Activated naive CD8-positive, alpha-beta T cell (primary cell): ENCODE results near the gene ENOX1.

Experiments
- H3K27ac Mint-ChIP-seq: one replicate; pipeline ENCODE4 v1.8.0; 2021; ENCODE audit warnings: mixed read lengths
- H3K27me3 Mint-ChIP-seq: one replicate; pipeline ENCODE4 v1.8.0; 2021; ENCODE audit warnings: mixed read lengths
- H3K36me3 Mint-ChIP-seq: one replicate; pipeline ENCODE4 v1.8.0; 2021; ENCODE audit warnings: mixed read lengths
- H3K4me1 Mint-ChIP-seq: one replicate; pipeline ENCODE4 v1.8.0; 2021; ENCODE audit warnings: low read depth, mixed read lengths
- H3K4me3 Mint-ChIP-seq: one replicate; pipeline ENCODE4 v1.8.0; 2021; ENCODE audit warnings: mild to moderate bottlenecking, mixed read lengths
- H3K9me3 Mint-ChIP-seq: one replicate; pipeline ENCODE4 v1.8.0; 2021; ENCODE audit warnings: low read depth, mixed read lengths

The ENOX1 gene

DNA sequence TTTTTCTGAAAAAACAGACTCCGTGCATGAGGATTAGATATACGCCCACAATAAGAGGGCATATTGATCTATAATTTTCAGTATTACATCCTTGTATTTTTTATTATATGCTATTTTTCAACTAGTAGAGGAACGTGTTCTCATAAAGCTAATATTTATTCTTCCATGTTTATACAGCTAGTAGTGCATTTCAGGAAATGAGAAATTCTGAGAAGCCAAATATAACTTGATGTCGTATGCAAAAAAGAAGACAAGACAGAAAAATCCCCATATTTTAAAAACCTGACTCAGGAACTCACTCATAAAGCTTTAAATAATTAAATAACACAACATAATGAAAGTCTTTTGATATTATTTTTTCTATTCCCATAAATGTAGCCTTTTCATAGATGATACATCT is 308.6 kb downstream of the ENOX1 start:
- no peaks in the 10 kb centered on the region for H3K36me3 Mint-ChIP-seq
- H3K4me3 Mint-ChIP-seq = no peak overlapping the region
- H3K27me3 Mint-ChIP-seq = peaks cover 2% of the 10 kb centered on the region
- no peaks in the 10 kb centered on the region for H3K9me3 Mint-ChIP-seq
- H3K27ac Mint-ChIP-seq = no peak overlapping the region
- no peaks in the 10 kb centered on the region for H3K4me1 Mint-ChIP-seq

DNA sequence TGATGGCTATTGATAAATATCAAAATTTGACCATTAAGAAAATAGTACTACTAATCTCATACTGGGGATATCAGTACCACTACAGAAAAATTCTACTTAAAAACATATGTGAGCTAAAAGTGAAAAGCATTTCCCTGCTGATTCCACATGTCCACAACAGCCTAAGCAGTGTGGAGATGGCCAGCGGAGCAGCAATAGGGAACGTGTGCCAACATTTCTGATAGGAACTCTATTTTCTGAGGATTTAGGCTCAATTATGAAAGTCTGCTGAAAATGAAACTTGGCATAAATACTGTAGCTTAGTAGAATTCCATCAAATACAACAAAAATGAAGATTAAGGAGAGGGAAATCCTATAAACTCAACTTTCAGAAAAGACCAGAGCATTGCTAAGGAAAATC is 311.6 kb downstream of the ENOX1 start:
- H3K27ac Mint-ChIP-seq = no peak overlapping the region
- no peaks in the 10 kb centered on the region for H3K36me3 Mint-ChIP-seq
- H3K9me3 Mint-ChIP-seq = no peaks in the 10 kb centered on the region
- no peak overlapping the region for H3K4me3 Mint-ChIP-seq
- peaks cover 5% of the 10 kb centered on the region for H3K27me3 Mint-ChIP-seq
- no peaks in the 10 kb centered on the region for H3K4me1 Mint-ChIP-seq

DNA sequence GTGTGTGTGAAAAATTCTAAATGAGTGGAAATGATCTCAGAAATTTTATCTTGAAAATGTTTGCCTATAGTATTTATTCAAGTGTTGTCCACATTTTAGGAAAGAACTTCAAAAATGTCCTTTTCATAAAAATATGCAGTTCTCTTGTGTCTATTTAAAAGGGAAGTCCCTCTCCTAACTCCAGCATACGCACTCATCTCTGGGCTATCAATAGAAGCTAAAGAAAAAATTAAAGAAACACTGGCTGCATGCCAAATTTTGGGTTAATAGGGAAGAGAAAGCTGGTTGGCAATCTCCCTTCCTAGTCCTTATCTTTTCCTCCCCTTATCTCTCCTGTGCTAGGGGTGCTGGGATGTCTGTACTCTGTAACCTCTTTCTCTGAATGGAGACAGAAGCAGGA is 313.3 kb downstream of the ENOX1 start:
- H3K4me1 Mint-ChIP-seq = no peaks in the 10 kb centered on the region
- no peaks in the 10 kb centered on the region for H3K9me3 Mint-ChIP-seq
- H3K27me3 Mint-ChIP-seq = peaks cover 3% of the 10 kb centered on the region
- H3K36me3 Mint-ChIP-seq = no peaks in the 10 kb centered on the region
- no peak overlapping the region for H3K4me3 Mint-ChIP-seq
- no peak overlapping the region for H3K27ac Mint-ChIP-seq

DNA sequence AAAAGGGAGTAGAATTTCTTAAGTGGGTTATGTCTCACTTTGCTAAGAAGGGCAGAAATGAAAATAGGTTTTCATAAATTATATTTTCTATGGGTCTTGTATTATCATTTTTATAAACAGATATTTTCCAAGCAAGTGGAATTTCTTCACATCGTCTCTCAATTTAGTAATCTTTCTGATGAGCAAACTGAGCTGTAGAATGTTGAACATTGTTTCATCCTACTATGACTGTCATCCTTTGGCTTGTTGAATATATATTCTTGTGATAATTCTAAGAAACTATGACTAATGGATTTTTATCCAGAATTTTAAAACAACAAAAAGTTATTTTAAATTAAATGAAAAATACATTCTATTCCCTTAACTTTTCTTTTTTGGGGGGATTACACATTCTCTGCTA is 313.8 kb downstream of the ENOX1 start:
- peaks cover 3% of the 10 kb centered on the region for H3K27me3 Mint-ChIP-seq

DNA sequence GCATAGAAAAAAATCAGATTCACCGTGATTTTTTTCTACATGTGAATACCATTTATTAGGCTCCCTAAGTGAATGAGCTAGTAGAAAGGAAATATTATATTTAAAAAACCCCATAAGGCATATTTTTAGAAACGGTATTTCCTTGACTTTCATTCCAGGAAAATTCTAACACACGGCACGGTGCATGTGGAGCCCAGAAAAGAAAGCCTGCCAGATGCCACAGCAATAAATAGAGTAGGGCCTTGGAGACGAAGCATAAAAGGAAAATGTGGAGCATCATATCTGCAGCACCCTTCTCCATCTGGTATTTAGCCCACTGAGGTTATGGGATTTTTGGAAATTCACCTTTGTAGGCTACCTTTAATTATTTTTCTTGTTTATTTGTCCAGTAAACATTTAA is 314.4 kb downstream of the ENOX1 start:
- Mint-ChIP-seq H3K27me3 (peaks cover 3% of the 10 kb centered on the region), H3K27ac (no peak overlapping the region), H3K4me3 (no peak overlapping the region), H3K36me3 (no peaks in the 10 kb centered on the region), H3K9me3 (no peaks in the 10 kb centered on the region), H3K4me1 (no peaks in the 10 kb centered on the region)

More for the DNA sequence above, 313.8 kb downstream of the ENOX1 start:
- Mint-ChIP-seq H3K36me3 (no peaks in the 10 kb centered on the region), H3K4me3 (no peak overlapping the region), H3K9me3 (no peaks in the 10 kb centered on the region), H3K4me1 (no peaks in the 10 kb centered on the region), H3K27ac (no peak overlapping the region)

DNA sequence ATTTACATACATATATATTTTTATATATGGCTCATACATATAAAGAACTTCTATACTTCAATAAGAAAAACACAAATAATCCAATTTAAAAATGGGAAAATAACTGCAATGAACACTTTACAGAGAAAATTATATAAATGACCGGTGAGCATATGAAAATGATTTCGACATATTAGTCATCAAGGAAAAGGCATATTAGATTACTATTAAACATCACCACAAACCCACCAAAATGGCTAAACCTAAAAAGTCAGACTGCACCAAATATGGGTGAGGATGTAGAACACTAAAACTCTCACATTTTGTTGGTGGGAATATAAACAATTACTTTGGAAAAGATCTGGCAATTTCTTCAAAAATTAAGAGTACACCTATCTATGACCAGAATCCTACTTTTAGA is 316.2 kb downstream of the ENOX1 start:
- H3K27ac Mint-ChIP-seq = no peak overlapping the region

DNA sequence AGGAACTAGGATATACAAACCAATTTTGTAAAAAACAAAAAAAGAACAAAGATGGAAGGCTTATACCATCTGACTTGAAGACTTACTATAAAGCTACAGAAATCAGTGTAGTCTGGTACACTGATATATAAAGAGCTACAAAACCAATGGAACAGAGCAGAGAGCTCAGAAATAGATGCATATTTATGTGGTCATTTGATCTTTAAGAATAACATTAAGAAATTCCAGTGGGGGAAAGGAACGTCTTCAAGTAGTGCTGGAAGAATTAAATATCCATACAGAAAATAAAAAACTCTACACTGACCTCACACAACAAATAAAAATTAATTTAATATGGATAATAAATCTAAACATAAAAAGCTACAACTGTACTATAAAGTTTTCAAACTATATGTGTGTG is 317.0 kb downstream of the ENOX1 start:
- no peak overlapping the region for H3K27ac Mint-ChIP-seq
- H3K27me3 Mint-ChIP-seq = peaks cover 3% of the 10 kb centered on the region
- no peak overlapping the region for H3K4me3 Mint-ChIP-seq
- no peaks in the 10 kb centered on the region for H3K4me1 Mint-ChIP-seq
- H3K9me3 Mint-ChIP-seq = no peaks in the 10 kb centered on the region
- no peaks in the 10 kb centered on the region for H3K36me3 Mint-ChIP-seq

More for the DNA sequence above, 316.2 kb downstream of the ENOX1 start:
- no peaks in the 10 kb centered on the region for H3K36me3 Mint-ChIP-seq
- H3K27me3 Mint-ChIP-seq = peaks cover 3% of the 10 kb centered on the region
- H3K9me3 Mint-ChIP-seq = no peaks in the 10 kb centered on the region
- no peak overlapping the region for H3K4me3 Mint-ChIP-seq
- H3K4me1 Mint-ChIP-seq = no peaks in the 10 kb centered on the region

DNA sequence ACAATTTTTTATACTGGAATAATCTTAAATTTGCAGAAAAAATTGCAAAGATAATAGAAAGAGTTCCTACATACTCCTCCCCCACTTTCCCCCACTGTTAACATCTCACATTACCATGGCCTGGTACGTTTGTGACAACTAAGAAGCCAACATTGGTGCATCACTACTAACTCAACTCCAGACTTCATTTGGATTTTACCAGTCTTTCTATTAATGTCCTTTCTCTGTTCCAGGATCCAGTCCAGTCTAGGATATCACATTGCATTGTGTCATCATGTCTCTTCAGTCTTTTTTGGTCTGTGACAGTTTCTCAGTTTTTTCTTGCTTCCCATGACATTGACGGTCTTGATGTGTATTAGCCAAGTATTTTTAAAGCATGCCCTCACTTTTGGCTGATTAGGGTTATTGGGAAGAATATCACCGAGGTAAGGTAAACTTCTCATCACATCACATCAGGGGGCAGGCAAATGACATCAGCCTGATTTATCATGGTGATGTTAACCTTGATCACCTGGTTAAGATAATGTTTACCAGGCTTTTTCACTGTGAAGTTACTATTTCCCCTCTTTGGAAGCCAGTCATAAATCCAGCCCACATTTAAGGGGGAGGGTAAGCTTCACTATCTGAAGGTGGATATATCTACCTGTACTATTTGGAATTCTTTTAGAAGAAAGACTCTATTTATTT is 322.1 kb downstream of the ENOX1 start:
- Mint-ChIP-seq H3K4me3 (no peak overlapping the region), H3K4me1 (no peaks in the 10 kb centered on the region), H3K27me3 (no peaks in the 10 kb centered on the region), H3K36me3 (no peaks in the 10 kb centered on the region), H3K27ac (no peak overlapping the region), H3K9me3 (no peaks in the 10 kb centered on the region)

DNA sequence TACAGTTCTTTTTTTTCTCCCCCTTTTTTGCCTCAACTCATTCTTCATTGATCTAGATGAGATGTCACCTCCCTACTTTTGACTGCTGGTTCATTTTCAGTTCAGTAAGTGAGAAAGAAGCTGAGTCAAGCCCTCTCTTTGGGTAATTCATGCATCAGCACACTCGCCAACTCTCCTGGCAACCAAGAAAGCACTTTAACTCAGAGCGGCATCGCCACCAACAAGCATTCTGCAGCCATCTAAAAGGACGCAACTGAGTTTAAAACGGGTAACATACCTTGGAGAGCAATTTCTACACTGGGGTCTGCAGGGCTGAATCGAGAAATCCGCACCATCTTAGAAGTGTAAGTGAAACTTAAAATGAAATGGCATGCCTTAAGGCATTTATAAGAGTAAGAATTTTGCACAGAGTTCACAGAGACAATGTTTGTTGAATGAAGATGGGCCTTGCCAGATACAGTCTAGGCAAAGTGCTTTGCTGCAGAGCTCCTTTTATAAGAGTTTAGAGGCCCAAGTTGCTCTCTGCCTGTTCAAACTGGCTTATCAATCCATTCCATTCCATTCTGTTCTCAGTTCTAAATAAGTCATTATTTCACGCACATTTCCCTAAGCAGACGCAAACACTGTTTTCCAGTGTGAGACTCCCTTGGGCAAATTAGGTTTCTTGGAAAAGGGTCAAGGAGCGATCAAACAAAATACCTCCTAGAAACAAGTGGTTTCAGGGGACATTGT is 338.0 kb downstream of the ENOX1 start:
- Mint-ChIP-seq H3K4me3 (no peak overlapping the region), H3K4me1 (no peaks in the 10 kb centered on the region), H3K36me3 (no peaks in the 10 kb centered on the region), H3K27me3 (peaks cover 3% of the 10 kb centered on the region), H3K9me3 (no peaks in the 10 kb centered on the region), H3K27ac (no peak overlapping the region)

DNA sequence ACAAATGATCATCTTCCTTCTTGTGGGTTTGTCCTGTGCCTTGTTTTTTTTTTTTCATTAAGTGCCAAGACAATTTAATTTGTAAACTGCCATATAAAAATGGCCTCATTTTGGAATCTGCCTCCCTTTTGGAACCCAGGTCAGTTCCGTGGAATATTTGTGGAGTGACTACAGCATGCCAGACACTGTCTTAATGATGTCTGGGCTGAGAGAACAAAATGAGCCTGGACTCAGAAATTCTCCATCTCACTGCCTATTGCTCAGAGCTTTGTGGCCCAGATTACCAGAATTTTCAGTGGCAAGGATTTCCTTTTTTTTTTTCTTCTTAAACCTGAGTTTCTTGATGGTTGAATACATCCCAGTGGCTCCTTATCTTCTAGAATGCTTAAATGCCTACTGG is 340.6 kb downstream of the ENOX1 start:
- Mint-ChIP-seq H3K4me3 (no peak overlapping the region), H3K4me1 (no peaks in the 10 kb centered on the region), H3K27me3 (peaks cover 3% of the 10 kb centered on the region), H3K9me3 (no peaks in the 10 kb centered on the region), H3K36me3 (no peaks in the 10 kb centered on the region), H3K27ac (no peak overlapping the region)

DNA sequence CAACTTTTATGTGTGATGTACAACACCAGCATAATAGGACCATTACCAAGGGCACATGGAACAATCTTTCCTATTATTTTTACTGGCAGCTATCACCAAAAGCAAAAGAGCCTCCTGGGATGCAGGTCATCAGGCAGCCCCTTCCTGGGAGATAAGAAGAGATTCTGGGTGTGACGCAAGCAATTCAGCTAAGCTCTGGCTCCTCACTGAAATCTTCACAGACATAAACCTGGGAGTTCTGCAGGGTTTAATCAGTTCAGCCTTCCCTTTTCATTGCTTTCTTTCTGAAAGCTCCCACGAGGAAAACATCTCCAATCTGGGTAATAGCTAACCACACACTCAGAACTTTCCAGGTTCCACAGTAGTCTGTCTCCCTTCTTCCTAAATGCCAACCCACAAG is 341.1 kb downstream of the ENOX1 start:
- Mint-ChIP-seq H3K27me3 (peaks cover 3% of the 10 kb centered on the region), H3K4me3 (no peak overlapping the region), H3K4me1 (no peaks in the 10 kb centered on the region), H3K27ac (no peak overlapping the region), H3K36me3 (no peaks in the 10 kb centered on the region), H3K9me3 (no peaks in the 10 kb centered on the region)

DNA sequence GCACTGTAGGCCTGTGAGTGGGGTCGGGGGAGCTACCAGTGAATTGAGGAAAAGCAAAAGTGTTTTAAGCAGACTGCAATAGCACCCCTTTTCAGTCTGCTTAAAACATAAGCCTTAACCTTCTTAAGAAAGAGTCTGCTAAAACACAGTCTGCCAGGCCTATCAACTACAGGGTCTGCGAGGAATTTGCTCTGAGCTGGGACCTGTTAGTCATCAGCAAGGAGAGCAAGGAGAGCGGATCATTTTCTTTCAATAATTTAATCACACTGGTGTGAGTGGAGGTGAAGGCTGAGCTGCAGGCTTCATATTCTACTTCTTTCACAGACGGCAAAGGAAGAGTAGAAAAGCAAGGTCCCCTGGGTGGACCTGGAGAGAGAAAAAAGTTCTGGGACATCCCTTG is 342.7 kb downstream of the ENOX1 start:
- Mint-ChIP-seq H3K27ac (no peak overlapping the region), H3K4me3 (no peak overlapping the region), H3K9me3 (no peaks in the 10 kb centered on the region), H3K4me1 (no peaks in the 10 kb centered on the region), H3K27me3 (peaks cover 3% of the 10 kb centered on the region), H3K36me3 (no peaks in the 10 kb centered on the region)

DNA sequence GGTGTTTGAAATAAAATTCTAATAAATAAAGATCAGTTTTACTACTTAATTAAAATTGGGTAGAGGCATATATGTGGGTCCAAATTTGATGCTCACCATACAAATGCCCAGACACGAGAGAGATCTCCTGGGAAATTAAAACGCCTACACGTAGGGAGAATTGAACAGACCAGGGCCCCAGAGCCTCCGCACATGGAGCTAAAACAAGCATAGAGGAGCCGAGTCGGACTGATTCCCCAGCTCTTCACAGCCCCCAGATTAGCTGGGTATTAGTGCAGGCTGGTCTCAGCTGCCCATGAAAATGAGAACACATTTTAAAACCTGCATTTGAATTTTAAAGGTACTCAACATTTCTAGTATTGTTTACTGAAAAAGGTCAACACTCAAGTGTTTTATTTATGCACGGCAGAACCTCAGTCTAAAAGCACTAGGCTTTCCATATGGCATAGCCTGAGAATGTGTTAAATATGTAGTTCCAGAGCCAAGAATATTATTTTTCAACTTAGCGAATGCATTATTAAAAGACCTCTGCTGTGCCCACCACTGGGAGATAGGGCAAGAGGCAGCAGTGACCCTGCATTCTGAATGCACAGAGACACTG is 344.8 kb downstream of the ENOX1 start:
- Mint-ChIP-seq H3K36me3 (no peaks in the 10 kb centered on the region), H3K27ac (no peak overlapping the region), H3K4me3 (no peak overlapping the region), H3K27me3 (no peaks in the 10 kb centered on the region), H3K9me3 (no peaks in the 10 kb centered on the region), H3K4me1 (no peaks in the 10 kb centered on the region)

DNA sequence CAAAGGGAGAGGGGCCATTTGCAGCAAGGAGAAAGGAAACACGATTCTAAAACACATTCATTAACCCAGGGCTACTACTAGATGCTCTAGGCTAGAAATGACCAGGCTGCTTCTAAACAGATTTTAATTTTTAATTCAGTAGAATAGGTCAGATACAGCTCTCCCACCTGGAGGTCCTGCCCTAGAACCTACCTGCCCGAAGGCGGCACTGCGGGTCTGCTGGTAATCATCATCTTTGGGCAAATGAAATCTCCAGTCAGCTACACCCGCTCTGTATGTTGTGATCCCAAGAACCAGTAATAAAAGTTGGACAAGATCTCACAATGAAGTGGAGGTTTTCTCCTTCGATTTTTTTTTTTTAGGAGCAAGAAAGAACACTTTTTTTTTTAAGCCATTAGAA is 345.3 kb downstream of the ENOX1 start:
- Mint-ChIP-seq H3K36me3 (no peaks in the 10 kb centered on the region), H3K4me3 (no peak overlapping the region), H3K27ac (no peak overlapping the region), H3K27me3 (no peaks in the 10 kb centered on the region), H3K4me1 (no peaks in the 10 kb centered on the region), H3K9me3 (no peaks in the 10 kb centered on the region)

DNA sequence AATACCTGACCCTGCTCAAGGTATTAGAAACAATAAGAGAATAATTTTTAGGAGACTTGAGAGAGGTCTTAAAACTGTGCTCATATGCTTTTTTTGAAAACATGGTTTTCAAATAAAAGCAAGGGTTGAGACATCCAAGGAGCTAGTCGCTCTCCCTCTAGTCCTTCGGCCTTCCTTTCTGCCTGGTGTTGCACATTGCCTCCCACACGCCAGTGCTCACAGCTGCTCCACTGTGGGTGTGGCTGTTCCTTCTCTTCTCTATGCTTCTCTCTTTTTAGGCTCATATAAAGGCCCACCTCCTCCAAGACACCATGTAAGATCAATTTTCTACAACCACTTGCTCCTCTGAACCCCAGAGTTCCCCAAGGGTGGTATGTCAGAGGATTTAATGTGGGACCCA is 352.6 kb downstream of the ENOX1 start:
- no peaks in the 10 kb centered on the region for H3K9me3 Mint-ChIP-seq
- no peak overlapping the region for H3K4me3 Mint-ChIP-seq
- no peak overlapping the region for H3K27ac Mint-ChIP-seq
- peaks cover 2% of the 10 kb centered on the region for H3K36me3 Mint-ChIP-seq
- H3K4me1 Mint-ChIP-seq = no peaks in the 10 kb centered on the region
- peaks cover 6% of the 10 kb centered on the region for H3K27me3 Mint-ChIP-seq
